ENCODE measurements around the gene NXPE4. TPM values are rescaled to one million over a fixed set of nuclear protein-coding genes. Genes with fewer than 3 reads are reported as not detected.

The NXPE4 gene
- total RNA-seq, 1 donor from 2014 or later, result not detected

GRCh38 chr11:114622858-114623257 is 27.3 kb upstream of the NXPE4 start:
- Histone ChIP-seq H3K36me3 (no peaks in the 10 kb centered on the region), H3K27ac (no peak overlapping the region), H3K4me1 (no peaks in the 10 kb centered on the region), H3K27me3 (no peaks in the 10 kb centered on the region), H3K4me3 (no peak overlapping the region), H3K9me3 (peaks cover 0 to 7% of the 10 kb centered on the region in 2 donors)
- intact Hi-C loops (cut with DNase I), result no loop called here
- TF ChIP-seq CTCF (IDR thresholded peaks at IDR 0.05), result no peak
- no peak for DNase-seq (ENCODE audit: low spot score in 2 of 2)

GRCh38 chr11:114621950-114622809 is 26.6 kb upstream of the NXPE4 start:
- H3K36me3 ChIP-seq, result no peaks in the 10 kb centered on the region
- H3K4me3 ChIP-seq, result no peak overlapping the region
- H3K9me3 ChIP-seq, result peaks cover 0 to 7% of the 10 kb centered on the region in 2 donors
- H3K27ac ChIP-seq, result no peak overlapping the region
- TF ChIP-seq CTCF (IDR thresholded peaks at IDR 0.05), result no peak
- no peaks in the 10 kb centered on the region for H3K4me1 ChIP-seq
- intact Hi-C loops (cut with DNase I), result no loop called here
- DNase-seq (ENCODE audit: low spot score in 2 of 2), result no peak
- no peaks in the 10 kb centered on the region for H3K27me3 ChIP-seq

GRCh38 chr11:114621072-114621471 is 25.5 kb upstream of the NXPE4 start:
- Histone ChIP-seq H3K36me3 (no peaks in the 10 kb centered on the region), H3K27ac (no peak overlapping the region), H3K9me3 (peaks cover 0 to under 1% of the 10 kb centered on the region in 2 donors), H3K4me3 (no peak overlapping the region), H3K4me1 (no peaks in the 10 kb centered on the region), H3K27me3 (no peaks in the 10 kb centered on the region)
- no peak for DNase-seq (ENCODE audit: low spot score in 2 of 2)
- no peak for TF ChIP-seq CTCF (IDR thresholded peaks at IDR 0.05)
- intact Hi-C loops (cut with DNase I), result no loop called here

GRCh38 chr11:114619659-114620173 is 24.1 kb upstream of the NXPE4 start:
- Histone ChIP-seq H3K4me1 (no peaks in the 10 kb centered on the region), H3K36me3 (no peaks in the 10 kb centered on the region), H3K27me3 (no peaks in the 10 kb centered on the region), H3K9me3 (no peaks in the 10 kb centered on the region), H3K27ac (no peak overlapping the region), H3K4me3 (no peak overlapping the region)
- no peak for TF ChIP-seq CTCF (IDR thresholded peaks at IDR 0.05)
- intact Hi-C loops (cut with DNase I), result no loop called here
- no peak for DNase-seq (ENCODE audit: low spot score in 2 of 2)

GRCh38 chr11:114618139-114618538 is 22.6 kb upstream of the NXPE4 start:
- no peak for DNase-seq (ENCODE audit: low spot score in 2 of 2)
- Histone ChIP-seq H3K4me3 (no peak overlapping the region), H3K27ac (no peak overlapping the region), H3K36me3 (no peaks in the 10 kb centered on the region), H3K27me3 (no peaks in the 10 kb centered on the region), H3K4me1 (no peaks in the 10 kb centered on the region), H3K9me3 (no peaks in the 10 kb centered on the region)
- no peak for TF ChIP-seq CTCF (IDR thresholded peaks at IDR 0.05)
- intact Hi-C loops (cut with DNase I), result no loop called here
